ENCODE measurements around the gene THSD7B. TPM values are rescaled to one million over a fixed set of nuclear protein-coding genes. Genes with fewer than 3 reads are reported as not detected.

THSD7B gene
- total RNA-seq, 1 experiment from 2014 or later: under 0.01 TPM

DNA sequence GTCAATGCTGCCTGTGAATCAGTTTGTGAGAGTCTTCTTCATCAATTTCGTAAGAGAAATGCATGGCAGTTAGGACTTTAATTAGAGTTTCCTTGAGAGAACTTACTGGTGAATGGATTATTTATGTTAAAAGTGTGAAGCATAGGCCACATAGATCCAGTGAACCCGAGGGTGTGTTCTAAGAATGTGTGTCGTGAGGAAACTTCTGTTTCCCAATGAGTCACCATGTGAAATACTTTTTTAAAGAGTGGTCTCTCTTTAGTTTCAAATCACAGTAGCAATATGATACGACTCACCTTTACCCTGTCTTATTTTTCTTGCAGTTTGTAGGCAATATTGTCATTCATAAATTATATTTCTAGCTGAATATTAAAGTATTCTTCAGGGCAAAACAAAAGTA is 18.5 kb downstream of the THSD7B start:
- no peaks in the 10 kb centered on the region for H3K36me3 ChIP-seq (ENCODE audit: low read depth, low read length)
- no TSS peak for BruUV-seq (replicated peaks)
- no peak overlapping the region for H3K27ac ChIP-seq (ENCODE audit: low read length)
- POLR2A ChIA-PET (ENCODE audit: unreplicated experiment): no interaction called here
- no peaks in the 10 kb centered on the region for H4K20me1 ChIP-seq (ENCODE audit: low read length)
- intact Hi-C loops (cut with micrococcal nuclease): no loop called here
- no peak overlapping the region for H2AFZ ChIP-seq (ENCODE audit: low read length)
- DNase-seq (no peak), ATAC-seq (no peak)
- no peaks in the 10 kb centered on the region for H3F3A ChIP-seq (ENCODE audit: low read length, unreplicated experiment)
- H3K4me3 ChIP-seq (ENCODE audit: low read length): no peak overlapping the region
- H3K9me2 ChIP-seq (replicated peaks; ENCODE audit: low read length): no peaks in the 10 kb centered on the region
- H3K9ac ChIP-seq (ENCODE audit: low read length): no peak overlapping the region
- peaks cover 48% of the 10 kb centered on the region for H3K27me3 ChIP-seq (ENCODE audit: low read length)
- no peak overlapping the region for H3K4me2 ChIP-seq (ENCODE audit: low read length)
- H3K4me1 ChIP-seq (ENCODE audit: insufficient read depth, low read length): no peaks in the 10 kb centered on the region
- no peak for TF ChIP-seq EZH2 (IDR thresholded peaks at IDR 0.05; ENCODE audit: low read length, unreplicated experiment)
- TF ChIP-seq EZH2phosphoT487 (IDR thresholded peaks at IDR 0.05; ENCODE audit: borderline replicate concordance, low read length): no peak
- TF ChIP-seq, protein P1, sequence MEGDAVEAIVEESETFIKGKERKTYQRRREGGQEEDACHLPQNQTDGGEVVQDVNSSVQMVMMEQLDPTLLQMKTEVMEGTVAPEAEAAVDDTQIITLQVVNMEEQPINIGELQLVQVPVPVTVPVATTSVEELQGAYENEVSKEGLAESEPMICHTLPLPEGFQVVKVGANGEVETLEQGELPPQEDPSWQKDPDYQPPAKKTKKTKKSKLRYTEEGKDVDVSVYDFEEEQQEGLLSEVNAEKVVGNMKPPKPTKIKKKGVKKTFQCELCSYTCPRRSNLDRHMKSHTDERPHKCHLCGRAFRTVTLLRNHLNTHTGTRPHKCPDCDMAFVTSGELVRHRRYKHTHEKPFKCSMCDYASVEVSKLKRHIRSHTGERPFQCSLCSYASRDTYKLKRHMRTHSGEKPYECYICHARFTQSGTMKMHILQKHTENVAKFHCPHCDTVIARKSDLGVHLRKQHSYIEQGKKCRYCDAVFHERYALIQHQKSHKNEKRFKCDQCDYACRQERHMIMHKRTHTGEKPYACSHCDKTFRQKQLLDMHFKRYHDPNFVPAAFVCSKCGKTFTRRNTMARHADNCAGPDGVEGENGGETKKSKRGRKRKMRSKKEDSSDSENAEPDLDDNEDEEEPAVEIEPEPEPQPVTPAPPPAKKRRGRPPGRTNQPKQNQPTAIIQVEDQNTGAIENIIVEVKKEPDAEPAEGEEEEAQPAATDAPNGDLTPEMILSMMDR (conservative IDR thresholded peaks at IDR 0.05; ENCODE audit: low read depth, low read length): no peak
- CTCF ChIA-PET: no interaction called here
- H3K9me3 ChIP-seq (ENCODE audit: low read length): no peaks in the 10 kb centered on the region
- H3K79me2 ChIP-seq (ENCODE audit: low read length): no peaks in the 10 kb centered on the region

DNA sequence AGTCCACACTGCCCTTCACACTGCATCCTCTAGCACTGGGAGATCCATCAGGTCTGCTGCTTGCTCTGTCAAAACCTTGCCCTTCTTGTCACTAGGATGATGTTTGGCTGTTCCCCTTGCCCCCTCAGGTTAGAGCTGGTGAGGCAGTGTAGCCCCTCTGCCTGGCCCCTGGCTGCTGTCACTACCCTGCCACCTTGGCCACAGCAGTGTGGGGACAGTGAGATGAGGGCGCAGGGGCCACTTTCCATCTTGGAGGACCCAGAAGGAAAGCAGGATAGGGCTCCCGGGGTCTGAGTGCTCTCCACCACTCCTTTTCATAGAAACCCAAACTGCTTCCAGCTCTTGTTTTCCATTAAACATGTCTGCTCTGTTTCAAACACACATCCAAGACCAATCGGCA is 19.9 kb downstream of the THSD7B start:
- TF ChIP-seq EZH2phosphoT487 (IDR thresholded peaks at IDR 0.05; ENCODE audit: borderline replicate concordance, low read length) (no peak), EZH2 (IDR thresholded peaks at IDR 0.05; ENCODE audit: low read length, unreplicated experiment) (no peak)
- TF ChIP-seq, protein P1 (conservative IDR thresholded peaks at IDR 0.05; ENCODE audit: low read depth, low read length): no peak
- intact Hi-C loops (cut with micrococcal nuclease): no loop called here
- H3K4me1 ChIP-seq (ENCODE audit: insufficient read depth, low read length): no peaks in the 10 kb centered on the region
- no peaks in the 10 kb centered on the region for H3K79me2 ChIP-seq (ENCODE audit: low read length)
- no peaks in the 10 kb centered on the region for H4K20me1 ChIP-seq (ENCODE audit: low read length)
- H3K9me2 ChIP-seq (replicated peaks; ENCODE audit: low read length): no peaks in the 10 kb centered on the region
- DNase-seq (no peak), ATAC-seq (no peak)
- H3K9me3 ChIP-seq (ENCODE audit: low read length): no peaks in the 10 kb centered on the region
- no peak overlapping the region for H2AFZ ChIP-seq (ENCODE audit: low read length)
- CTCF ChIA-PET: no interaction called here
- no peak overlapping the region for H3K4me2 ChIP-seq (ENCODE audit: low read length)
- BruUV-seq (replicated peaks): no TSS peak
- no peaks in the 10 kb centered on the region for H3F3A ChIP-seq (ENCODE audit: low read length, unreplicated experiment)
- H3K36me3 ChIP-seq (ENCODE audit: low read depth, low read length): no peaks in the 10 kb centered on the region
- POLR2A ChIA-PET (ENCODE audit: unreplicated experiment): no interaction called here
- no peak overlapping the region for H3K9ac ChIP-seq (ENCODE audit: low read length)
- H3K27me3 ChIP-seq (ENCODE audit: low read length): peaks cover 46% of the 10 kb centered on the region
- no peak overlapping the region for H3K4me3 ChIP-seq (ENCODE audit: low read length)
- no peak overlapping the region for H3K27ac ChIP-seq (ENCODE audit: low read length)

DNA sequence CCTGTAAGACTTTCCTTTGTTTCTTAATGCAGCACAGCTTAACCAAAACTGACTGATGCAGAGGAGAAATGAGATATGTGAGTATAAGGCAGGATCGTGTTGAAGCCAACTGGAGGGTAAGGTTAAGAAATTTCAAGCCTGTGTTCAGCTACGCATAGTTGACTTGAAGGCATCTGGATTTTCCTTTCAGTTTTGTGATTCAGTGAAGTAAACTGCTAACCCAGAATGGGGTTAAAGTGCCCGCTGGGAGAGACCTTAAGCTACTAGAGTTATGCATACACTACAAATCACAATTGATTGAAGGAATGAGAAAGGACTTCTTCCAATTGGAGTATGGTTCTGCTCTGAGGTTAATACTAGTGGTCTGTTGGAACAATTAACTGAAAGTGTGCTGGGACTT is 22.6 kb downstream of the THSD7B start:
- DNase-seq: no peak

More for the DNA sequence above, 22.6 kb downstream of the THSD7B start:
- Histone ChIP-seq H3K27me3 (ENCODE audit: low read length) (peaks cover 27% of the 10 kb centered on the region), H3K4me2 (ENCODE audit: low read length) (no peak overlapping the region), H3K4me1 (ENCODE audit: insufficient read depth, low read length) (no peaks in the 10 kb centered on the region), H3K9me3 (ENCODE audit: low read length) (no peaks in the 10 kb centered on the region), H3K79me2 (ENCODE audit: low read length) (no peaks in the 10 kb centered on the region), H3F3A (ENCODE audit: low read length, unreplicated experiment) (no peaks in the 10 kb centered on the region), H3K9ac (ENCODE audit: low read length) (no peak overlapping the region), H3K36me3 (ENCODE audit: low read depth, low read length) (no peaks in the 10 kb centered on the region), H2AFZ (ENCODE audit: low read length) (no peak overlapping the region), H3K4me3 (ENCODE audit: low read length) (no peak overlapping the region), H4K20me1 (ENCODE audit: low read length) (no peaks in the 10 kb centered on the region), H3K9me2 (replicated peaks; ENCODE audit: low read length) (no peaks in the 10 kb centered on the region), H3K27ac (ENCODE audit: low read length) (no peak overlapping the region)
- no TSS peak for BruUV-seq (replicated peaks)
- no peak for ATAC-seq
- intact Hi-C loops (cut with micrococcal nuclease): no loop called here
- no peak for TF ChIP-seq EZH2phosphoT487 (IDR thresholded peaks at IDR 0.05; ENCODE audit: borderline replicate concordance, low read length)
- TF ChIP-seq, protein P1 (conservative IDR thresholded peaks at IDR 0.05; ENCODE audit: low read depth, low read length): no peak
- TF ChIP-seq EZH2 (IDR thresholded peaks at IDR 0.05; ENCODE audit: low read length, unreplicated experiment): no peak
- POLR2A ChIA-PET (ENCODE audit: unreplicated experiment): no interaction called here
- CTCF ChIA-PET: no interaction called here

Measured in PC-3 (cell line).